Bone marrow (tissue), 2 donors: ENCODE measurements around the gene RASA3.
"Not testable (repeated sequence)": the region's sequence is repeated elsewhere in the genome, so short reads cannot be mapped to it uniquely, and the experiment has no call there.

ENCODE experiments used
- DNase-seq, 2 donors: peaks; one replicate each; lab custom pipeline; 2025; lab: John Stamatoyannopoulos, UW

RASA3 gene

GRCh38 chr13:114126789-114127472 is 5.5 kb downstream of the RASA3 start:
- no peak for DNase-seq

- not testable (repeated sequence) for DNase-seq
Observed at GRCh38 chr13:114126086-114126485, 6.3 kb downstream of the RASA3 start.

DNA sequence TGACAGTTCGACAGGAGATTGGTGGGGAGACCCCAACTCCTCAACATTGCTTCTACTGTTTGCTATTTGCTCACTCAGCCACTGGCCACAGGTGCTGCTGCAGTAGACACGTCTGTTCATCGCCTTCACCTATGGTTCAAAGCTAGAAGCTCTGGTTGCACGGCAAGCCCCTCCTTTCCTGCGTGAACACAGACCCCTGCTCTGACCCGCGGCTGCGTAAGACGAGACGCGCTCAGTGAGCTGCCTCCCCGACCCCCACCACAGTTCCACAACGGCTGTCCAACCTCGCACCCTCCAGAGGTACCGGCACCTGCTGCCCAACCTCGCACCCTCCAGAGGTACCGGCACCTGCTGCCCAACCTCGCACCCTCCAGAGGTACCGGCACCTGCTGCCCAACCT is 6.8 kb downstream of the RASA3 start:
- DNase-seq: no peak

DNA sequence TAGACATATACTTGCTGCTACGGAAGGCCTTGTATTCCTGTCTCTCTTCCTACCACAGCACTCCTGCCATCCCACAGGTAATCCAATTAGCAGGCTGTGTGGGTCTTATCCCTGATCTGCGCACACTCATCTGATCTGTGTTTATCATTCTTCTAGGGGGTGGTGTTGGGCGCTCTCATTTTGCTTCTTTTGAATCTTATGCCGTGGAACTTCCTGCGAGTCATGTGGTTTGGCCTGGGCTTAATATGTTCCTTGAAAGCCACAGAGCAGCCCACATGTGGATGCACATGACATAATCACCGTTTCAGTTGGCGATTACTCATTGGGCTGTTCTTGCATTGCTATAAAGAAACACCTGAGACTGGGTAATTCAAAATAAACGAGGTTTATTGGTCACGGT is 7.5 kb downstream of the RASA3 start:
- peak in 1 of 2 donors; percentile 31 for DNase-seq

DNA sequence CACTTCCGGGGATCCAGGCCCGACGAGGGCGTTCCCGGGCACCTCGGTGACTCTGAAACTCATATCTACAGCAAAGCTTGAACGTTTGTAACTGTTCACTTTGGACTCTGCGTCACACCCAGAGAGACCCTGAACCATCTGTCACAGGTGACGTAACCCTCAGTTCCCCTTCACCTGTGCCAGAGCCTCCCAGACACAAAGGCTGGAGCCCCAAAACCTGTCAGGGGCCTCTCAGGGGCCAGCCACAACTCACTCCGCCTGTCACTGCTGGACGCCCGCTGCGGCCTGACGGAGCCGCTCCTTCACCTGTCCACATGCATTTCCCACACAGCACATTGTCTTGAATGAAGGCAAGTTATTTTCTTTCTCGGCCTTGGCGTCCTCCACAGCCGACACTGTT is 8.0 kb downstream of the RASA3 start:
- no peak for DNase-seq

DNA sequence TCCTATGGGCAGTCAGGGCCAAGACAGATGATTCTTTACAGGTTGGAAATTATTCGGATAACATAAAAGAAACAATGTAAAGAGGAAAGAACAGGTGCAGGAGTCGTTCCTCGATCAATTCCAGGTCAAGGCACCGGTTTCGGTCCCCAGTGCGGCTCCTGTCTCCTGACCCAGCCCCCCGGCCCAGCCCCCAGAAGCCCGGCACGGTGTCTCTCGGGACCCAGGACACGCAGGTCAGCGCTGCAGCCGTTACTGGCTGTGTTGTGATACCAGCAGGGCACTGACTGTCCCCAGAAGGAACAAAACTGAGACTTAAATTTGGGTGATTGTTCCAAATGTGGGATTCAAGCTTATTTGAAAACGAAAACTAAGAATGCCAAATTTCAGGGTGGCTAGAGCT is 8.5 kb downstream of the RASA3 start:
- DNase-seq: no peak

DNA sequence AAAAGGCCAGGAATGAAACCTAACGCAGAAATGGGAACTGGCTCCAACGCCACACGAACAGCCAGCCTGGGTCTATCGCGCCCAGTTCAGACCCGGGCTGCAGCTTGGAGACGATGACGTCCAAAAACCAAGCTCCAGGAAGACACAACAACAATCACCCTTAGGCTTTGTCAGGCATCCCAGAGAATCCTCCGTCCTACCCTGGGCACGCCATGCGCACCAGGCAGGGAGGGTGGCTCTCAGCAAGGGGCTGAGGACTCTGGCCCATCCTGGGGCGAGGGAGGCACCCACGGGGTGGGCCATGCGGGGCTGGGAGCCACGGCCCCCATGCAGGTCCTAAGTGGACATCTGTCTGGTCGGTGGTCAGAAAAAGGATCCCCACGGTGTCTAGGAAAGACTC is 9.0 kb downstream of the RASA3 start:
- DNase-seq: no peak

DNA sequence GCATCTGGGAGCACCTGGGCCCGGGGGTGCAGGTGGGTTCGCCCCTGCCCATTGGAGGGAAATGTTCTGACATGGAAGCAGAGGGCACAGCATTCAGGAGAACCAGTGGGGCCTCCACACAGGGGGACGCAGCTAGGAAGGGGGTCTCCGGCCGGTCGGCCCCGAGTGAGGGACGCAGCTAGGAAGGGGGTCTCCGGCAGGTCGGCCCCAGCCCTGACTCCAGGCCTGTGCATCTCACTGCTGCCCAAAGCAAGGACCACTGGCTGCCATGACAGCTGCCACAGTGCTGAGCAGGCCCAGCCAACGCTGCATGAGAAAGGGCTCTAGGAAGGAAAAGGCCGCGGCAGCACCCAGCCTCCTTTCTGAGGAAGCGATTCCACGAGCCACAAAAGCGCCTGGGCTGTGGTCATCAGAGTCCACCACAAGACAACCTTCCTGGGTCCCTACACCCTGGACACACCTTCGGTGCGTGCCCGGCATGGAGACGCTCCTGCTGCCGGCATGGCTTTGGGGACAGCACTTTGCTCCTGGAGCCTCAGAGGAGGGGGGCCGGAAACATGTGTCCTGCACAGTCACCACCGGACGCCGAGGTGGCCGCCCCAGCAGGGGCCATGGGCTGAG is 9.7 kb downstream of the RASA3 start:
- no peak for DNase-seq

DNA sequence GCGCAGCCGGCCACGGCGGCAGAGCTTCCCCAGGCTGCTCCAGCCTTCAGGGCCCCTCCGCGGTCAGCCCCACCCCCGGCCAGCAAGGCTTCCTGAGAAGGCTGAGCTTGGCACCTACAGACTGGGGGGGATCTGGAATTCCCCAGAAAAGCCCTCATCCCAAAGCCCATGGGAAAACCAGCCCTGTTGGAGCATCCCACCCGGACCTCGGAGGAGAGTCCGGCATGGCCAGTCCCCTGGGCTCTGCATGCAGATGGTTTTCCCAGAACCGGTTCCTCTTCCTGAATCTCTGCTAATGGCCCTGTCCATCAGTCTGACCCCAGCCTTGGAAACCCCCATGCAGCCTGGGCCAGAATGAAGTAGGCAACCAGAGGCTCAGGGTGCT is 10.3 kb downstream of the RASA3 start:
- DNase-seq: no peak

GRCh38 chr13:114121496-114122126 is 10.8 kb downstream of the RASA3 start:
- DNase-seq: no peak

DNA sequence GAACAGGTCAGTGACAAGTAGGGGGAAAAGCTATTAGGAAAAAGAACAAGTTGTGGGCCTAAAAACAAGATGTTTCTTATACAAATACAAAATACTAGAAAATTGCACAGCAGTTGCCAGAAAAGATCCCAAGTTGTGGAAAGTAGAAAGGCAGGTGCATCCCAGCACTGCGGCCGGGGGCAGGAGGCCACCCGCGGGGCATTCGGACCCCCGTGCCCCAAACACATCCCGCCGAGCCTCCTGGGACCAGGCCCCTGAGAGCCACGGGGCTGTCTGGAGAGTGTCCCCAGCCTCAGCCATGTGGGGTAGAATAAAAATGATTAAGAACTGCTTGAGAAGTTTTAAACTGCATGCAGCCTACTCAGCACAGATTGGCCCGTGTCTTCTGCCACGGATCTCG is 11.4 kb downstream of the RASA3 start:
- DNase-seq: no peak

- DNase-seq: no peak
Observed at GRCh38 chr13:114120591-114121011, 11.8 kb downstream of the RASA3 start.

DNA sequence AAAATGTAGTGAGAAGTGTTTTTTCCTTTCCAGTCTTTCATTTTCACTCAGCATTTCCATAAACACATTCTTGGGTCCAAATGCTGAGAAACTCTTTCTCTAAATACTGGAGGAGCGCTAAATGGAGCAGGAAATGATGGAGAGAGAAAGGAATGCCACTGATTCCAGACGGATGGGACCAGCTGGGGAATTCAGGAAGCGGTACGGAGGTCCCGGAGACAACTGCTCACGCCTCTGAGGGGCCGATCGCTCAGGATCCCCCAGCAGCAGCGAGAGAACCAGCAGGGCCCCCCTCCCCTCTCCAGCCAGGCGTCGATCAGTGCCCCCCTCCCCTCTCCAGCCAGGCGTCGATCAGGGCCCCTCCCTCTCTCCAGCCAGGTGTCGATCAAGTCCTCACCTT is 13.2 kb downstream of the RASA3 start:
- DNase-seq: no peak

- DNase-seq: no peak
Observed at GRCh38 chr13:114118511-114119123, 13.8 kb downstream of the RASA3 start.

DNA sequence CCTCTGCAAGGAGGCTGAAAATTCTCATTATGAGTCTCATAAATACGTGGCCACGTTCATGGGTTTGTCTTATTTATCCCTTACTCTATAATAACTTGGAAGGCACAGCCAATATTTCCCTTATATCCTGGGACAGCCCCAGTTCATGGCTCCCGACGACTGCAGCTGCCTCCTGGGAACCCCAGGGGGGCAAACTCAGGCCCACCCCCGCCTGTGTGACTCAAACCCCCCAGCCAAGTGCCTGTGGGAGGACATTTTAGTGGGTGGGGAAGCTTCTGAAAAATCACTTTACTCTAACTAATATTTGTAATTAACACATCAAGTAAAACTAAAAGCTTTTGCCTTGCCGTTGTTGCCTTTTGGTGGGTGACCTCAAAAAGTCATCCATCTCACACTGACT is 14.3 kb downstream of the RASA3 start:
- no peak for DNase-seq

GRCh38 chr13:114117341-114117874 is 15.0 kb downstream of the RASA3 start:
- DNase-seq: not testable (repeated sequence)

- no peak for DNase-seq
Observed at GRCh38 chr13:114116734-114117133, 15.7 kb downstream of the RASA3 start.

DNA sequence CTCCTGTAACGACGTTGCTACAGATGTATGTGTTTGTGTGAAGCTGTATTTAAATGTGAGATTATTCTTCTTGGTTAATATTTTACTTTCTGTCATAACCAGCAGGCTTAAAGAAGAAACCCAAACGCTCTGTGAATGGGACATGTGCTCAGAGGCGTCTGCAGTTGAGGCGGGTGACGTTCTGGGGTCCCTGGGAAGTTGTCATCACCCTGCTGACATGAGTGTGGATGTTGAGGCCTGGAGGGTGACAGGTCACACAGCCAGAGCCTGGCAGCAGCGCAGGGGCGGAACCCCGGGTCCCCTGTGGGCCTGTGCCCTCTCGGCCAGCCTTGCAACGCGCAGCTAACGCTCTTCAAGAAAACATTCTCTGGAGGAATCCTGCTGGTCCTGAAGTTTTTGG is 16.6 kb downstream of the RASA3 start:
- no peak for DNase-seq

DNA sequence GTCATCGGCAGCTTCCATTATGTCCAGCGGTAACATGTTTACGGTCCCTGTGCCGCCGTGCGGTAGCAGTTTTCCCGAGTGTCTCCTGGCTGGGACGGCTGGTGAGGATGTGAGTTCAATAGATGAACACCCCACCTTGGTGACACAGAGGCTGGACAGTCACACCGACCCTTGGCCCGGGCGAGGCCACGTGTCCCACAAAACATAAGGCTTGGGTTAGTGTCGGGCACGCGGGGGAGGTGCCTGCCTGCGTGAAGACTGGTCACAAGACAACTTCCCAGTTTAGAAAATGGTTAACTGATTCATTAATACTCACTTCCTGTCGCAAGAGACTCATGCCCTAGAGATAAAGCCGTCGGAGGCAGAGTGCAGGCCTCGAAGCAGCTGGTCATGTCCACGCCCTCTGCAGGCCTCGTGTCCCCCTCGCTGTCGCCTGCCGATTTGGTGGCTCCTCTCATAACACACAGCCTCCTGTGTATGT is 17.2 kb downstream of the RASA3 start:
- peak; percentile 44 to 64 for DNase-seq

GRCh38 chr13:114114666-114115065 is 17.8 kb downstream of the RASA3 start:
- not testable (repeated sequence) for DNase-seq

DNA sequence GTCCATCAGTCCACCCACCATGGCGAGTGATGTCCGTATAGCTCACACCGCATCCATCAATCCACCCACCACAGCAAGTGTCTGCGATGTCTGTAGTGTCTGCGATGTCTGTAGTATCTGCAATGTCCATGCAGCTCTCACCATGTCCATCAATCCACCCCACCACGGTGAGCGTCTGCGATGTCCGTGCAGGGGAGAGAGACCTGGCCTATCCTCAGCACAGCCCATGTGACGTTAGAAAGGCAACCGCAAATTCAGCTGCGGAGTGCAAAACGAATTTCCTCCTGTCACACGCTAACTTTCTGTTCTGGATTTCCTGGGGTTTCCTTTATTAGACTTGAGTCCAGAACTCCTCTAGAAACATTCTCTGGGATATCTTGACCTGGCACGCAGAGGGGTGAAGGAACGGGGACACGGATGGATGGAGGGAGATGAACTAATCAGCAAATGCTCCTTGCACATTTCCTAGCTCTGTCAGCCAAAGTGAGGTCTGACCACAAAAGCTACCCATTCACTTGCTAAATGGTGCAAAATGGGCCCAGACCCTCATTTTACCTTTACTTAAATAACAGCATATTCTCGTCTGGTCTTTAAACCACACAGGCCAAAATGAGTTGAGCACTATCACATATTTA is 18.3 kb downstream of the RASA3 start:
- DNase-seq: no peak

DNA sequence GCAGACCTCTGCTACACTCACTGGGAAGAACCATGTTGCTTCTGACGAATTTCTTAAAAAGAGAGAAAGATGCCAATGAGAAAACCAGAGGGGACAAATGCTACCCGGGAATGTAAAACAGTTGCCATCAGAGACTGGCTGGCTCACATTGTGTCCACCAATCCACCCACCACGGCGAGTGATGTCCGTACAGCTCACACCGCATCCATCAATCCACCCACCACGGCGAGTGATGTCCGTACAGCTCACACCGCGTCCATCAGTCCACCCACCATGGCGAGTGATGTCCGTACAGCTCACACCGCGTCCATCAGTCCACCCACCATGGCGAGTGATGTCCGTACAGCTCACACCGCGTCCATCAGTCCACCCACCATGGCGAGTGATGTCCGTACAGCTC is 19.0 kb downstream of the RASA3 start:
- not testable (repeated sequence) for DNase-seq
